ENCODE measurements around the gene ORC6.

Gene ORC6

GRCh38 chr16:46686815-46687473 is 2.5 kb upstream of the ORC6 start:
- Histone ChIP-seq H4K20me1 (ENCODE audit: insufficient read depth, low read length) (peaks cover 21% of the 10 kb centered on the region), H3K4me1 (ENCODE audit: low read length) (peaks cover 25% of the 10 kb centered on the region)

GRCh38 chr16:46687486-46687885 is 2.0 kb upstream of the ORC6 start:
- Histone ChIP-seq H3K4me3 (ENCODE audit: low read length) (peak overlapping the region; percentile 88), H3K9ac (ENCODE audit: low read length) (peak overlapping the region; percentile 81; the same call in 1 of the 2 replicates), H3K4me2 (ENCODE audit: low read depth, low read length) (peak overlapping the region; percentile 83), H3K27ac (ENCODE audit: low read length) (no peak overlapping the region), H3F3A (ENCODE audit: insufficient read depth, low read length) (peaks cover 21% of the 10 kb centered on the region), H4K20me1 (ENCODE audit: insufficient read depth, low read length) (peaks cover 21% of the 10 kb centered on the region), H3K9me3 (replicated peaks; ENCODE audit: insufficient read depth, low read length) (no peaks in the 10 kb centered on the region), H3K4me1 (ENCODE audit: low read length) (peaks cover 25% of the 10 kb centered on the region), H3K9me2 (replicated peaks; ENCODE audit: insufficient read depth, low read length) (no peaks in the 10 kb centered on the region), H3K36me3 (replicated peaks; ENCODE audit: insufficient read depth, low read length) (no peaks in the 10 kb centered on the region; the same call in 1 of the 2 replicates), H3K79me2 (ENCODE audit: low read length) (peaks cover 92% of the 10 kb centered on the region), H2AFZ (ENCODE audit: low read length) (no peak overlapping the region), H3K27me3 (replicated peaks; ENCODE audit: insufficient read depth, low read length) (no peaks in the 10 kb centered on the region)
- DNase-seq, result no peak
- TF ChIP-seq EZH2phosphoT487 (IDR thresholded peaks at IDR 0.05; ENCODE audit: low read length), result no peak
- TF ChIP-seq EZH2 (optimal IDR thresholded peaks at IDR 0.05; ENCODE audit: low read depth, low read length), result no peak

More at GRCh38 chr16:46686815-46687473, 2.5 kb upstream of the ORC6 start:
- no peaks in the 10 kb centered on the region for H3K9me2 ChIP-seq (replicated peaks; ENCODE audit: insufficient read depth, low read length)
- no peak overlapping the region for H2AFZ ChIP-seq (ENCODE audit: low read length)
- no peak overlapping the region for H3K4me3 ChIP-seq (ENCODE audit: low read length)
- H3K79me2 ChIP-seq (ENCODE audit: low read length), result peaks cover 92% of the 10 kb centered on the region
- no peaks in the 10 kb centered on the region for H3K9me3 ChIP-seq (replicated peaks; ENCODE audit: insufficient read depth, low read length)
- no peaks in the 10 kb centered on the region; the same call in 1 of the 2 replicates for H3K36me3 ChIP-seq (replicated peaks; ENCODE audit: insufficient read depth, low read length)
- no peak for DNase-seq
- H3K4me2 ChIP-seq (ENCODE audit: low read depth, low read length), result peak overlapping the region; percentile 83; the same call in 1 of the 2 replicates
- no peaks in the 10 kb centered on the region for H3K27me3 ChIP-seq (replicated peaks; ENCODE audit: insufficient read depth, low read length)
- H3K9ac ChIP-seq (ENCODE audit: low read length), result no peak overlapping the region
- TF ChIP-seq CTCF (IDR thresholded peaks at IDR 0.05; ENCODE audit: low read length), result no peak
- TF ChIP-seq EZH2phosphoT487 (IDR thresholded peaks at IDR 0.05; ENCODE audit: low read length), result no peak
- TF ChIP-seq EZH2 (optimal IDR thresholded peaks at IDR 0.05; ENCODE audit: low read depth, low read length), result no peak
- no peak overlapping the region for H3K27ac ChIP-seq (ENCODE audit: low read length)
- H3F3A ChIP-seq (ENCODE audit: insufficient read depth, low read length), result peaks cover 21% of the 10 kb centered on the region

DNA sequence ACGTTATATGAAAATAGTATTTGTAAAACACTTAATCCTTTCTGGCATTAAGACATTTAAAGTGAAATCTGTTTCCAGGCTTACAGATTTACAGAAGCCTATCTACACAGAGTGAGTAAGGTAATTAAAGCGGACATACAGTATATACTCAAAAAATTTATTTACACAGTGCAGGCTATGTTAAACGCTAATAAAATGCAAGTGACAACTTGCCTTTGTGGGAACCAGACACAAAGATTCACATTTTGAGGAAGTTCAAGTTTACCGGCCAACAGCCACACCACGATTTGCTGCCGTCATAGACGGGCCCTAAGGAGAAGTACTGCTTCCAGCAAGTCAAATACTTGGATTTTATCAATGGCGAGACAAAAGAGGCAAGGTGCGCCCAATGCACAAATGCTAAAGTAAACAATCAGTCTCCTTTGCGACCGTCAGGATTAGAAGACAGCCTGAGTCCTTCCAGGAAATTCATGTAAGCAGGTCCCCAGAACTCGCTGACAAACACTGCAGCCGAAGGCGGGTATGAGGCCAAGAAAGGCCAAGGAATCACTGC is 1.3 kb upstream of the ORC6 start:
- TF ChIP-seq EZH2phosphoT487 (IDR thresholded peaks at IDR 0.05; ENCODE audit: low read length), result no peak
- TF ChIP-seq CTCF (IDR thresholded peaks at IDR 0.05; ENCODE audit: low read length), result peak; percentile 56; the same call in 1 of the 2 replicates
- Histone ChIP-seq H3K4me1 (ENCODE audit: low read length) (peaks cover 25% of the 10 kb centered on the region), H3K79me2 (ENCODE audit: low read length) (peaks cover 85% of the 10 kb centered on the region), H4K20me1 (ENCODE audit: insufficient read depth, low read length) (peaks cover 21% of the 10 kb centered on the region), H3K4me3 (ENCODE audit: low read length) (peak overlapping the region; percentile 88), H3K27me3 (replicated peaks; ENCODE audit: insufficient read depth, low read length) (no peaks in the 10 kb centered on the region), H3K27ac (ENCODE audit: low read length) (peak overlapping the region; percentile 51; the same call in 1 of the 2 replicates), H3K9me3 (replicated peaks; ENCODE audit: insufficient read depth, low read length) (no peaks in the 10 kb centered on the region), H3F3A (ENCODE audit: insufficient read depth, low read length) (peaks cover 21% of the 10 kb centered on the region), H3K9me2 (replicated peaks; ENCODE audit: insufficient read depth, low read length) (no peaks in the 10 kb centered on the region), H3K9ac (ENCODE audit: low read length) (peak overlapping the region; percentile 81), H3K36me3 (replicated peaks; ENCODE audit: insufficient read depth, low read length) (peaks cover 3% of the 10 kb centered on the region; the same call in 1 of the 2 replicates), H3K4me2 (ENCODE audit: low read depth, low read length) (peak overlapping the region; percentile 83), H2AFZ (ENCODE audit: low read length) (peak overlapping the region; percentile 83)
- no peak for DNase-seq

Data from MM.1S (cell line).